Spleen (tissue), 7 donors: ENCODE measurements around the gene HMMR.
"Not testable (repeated sequence)": the region's sequence is repeated elsewhere in the genome, so short reads cannot be mapped to it uniquely, and the experiment has no call there.

ENCODE experiments used
- POLR2A ChIP-seq, 3 donors: fragments of 450-650 bp; IDR thresholded peaks; one replicate each; pipeline ENCODE4 v1.5.1; 2017; ENCODE audit warnings: antibody characterized with exemption in 3 of 3, mild to moderate bottlenecking in 1 of 3
- POLR2AphosphoS5 ChIP-seq, 3 donors: sonication (generic); formaldehyde crosslinking; IDR thresholded peaks; one replicate each; pipeline ENCODE4 v1.5.1; 2017; ENCODE audit warnings: antibody characterized with exemption in 3 of 3
- TF ChIP-seq, protein P1 (sequence below), 11 experiments: fragments of 200-600 bp in 7 of 11; fragments of 450-650 bp in 4 of 11; sonication (generic) in 4 of 11; IDR thresholded peaks in 8 of 11; conservative IDR thresholded peaks in 3 of 11; 1 replicate in 7 of 11; 2 replicates in 4 of 11; pipeline versions ENCODE4 v1.4.0 to v1.8.0; 2016 to 2021; ENCODE audit warnings: antibody characterized with exemption in 11 of 11, inconsistent platforms in 4 of 11, mild to moderate bottlenecking in 1 of 11
- donor health status: DM: no; HTN: no; CAD: no; lungs with moderate emphysema.
- donor health status: DM: no; HTN: no; CAD: no.
- donor health status: DM: no; HTN: no; CAD: no.

DNA sequence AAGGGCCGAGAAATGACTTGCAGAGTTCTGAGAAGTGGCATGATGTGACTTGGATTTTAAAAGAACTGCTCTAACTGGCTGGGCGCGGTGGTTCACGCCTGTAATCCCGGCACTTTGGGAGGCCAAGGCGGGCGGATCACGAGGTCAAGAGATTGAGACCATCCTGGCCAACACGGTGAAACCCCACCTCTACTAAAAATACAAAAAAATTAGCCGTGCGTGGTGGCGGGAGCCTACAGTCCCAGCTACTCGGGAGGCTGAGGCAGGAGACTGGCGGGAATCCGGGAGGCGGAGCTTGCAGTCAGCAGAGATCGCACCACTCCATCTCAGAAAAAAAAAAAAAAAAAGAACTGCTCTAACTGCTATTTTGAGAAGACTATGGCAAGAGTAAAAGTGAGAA is 5.0 kb upstream of the HMMR start:
- TF ChIP-seq, protein P1, sequence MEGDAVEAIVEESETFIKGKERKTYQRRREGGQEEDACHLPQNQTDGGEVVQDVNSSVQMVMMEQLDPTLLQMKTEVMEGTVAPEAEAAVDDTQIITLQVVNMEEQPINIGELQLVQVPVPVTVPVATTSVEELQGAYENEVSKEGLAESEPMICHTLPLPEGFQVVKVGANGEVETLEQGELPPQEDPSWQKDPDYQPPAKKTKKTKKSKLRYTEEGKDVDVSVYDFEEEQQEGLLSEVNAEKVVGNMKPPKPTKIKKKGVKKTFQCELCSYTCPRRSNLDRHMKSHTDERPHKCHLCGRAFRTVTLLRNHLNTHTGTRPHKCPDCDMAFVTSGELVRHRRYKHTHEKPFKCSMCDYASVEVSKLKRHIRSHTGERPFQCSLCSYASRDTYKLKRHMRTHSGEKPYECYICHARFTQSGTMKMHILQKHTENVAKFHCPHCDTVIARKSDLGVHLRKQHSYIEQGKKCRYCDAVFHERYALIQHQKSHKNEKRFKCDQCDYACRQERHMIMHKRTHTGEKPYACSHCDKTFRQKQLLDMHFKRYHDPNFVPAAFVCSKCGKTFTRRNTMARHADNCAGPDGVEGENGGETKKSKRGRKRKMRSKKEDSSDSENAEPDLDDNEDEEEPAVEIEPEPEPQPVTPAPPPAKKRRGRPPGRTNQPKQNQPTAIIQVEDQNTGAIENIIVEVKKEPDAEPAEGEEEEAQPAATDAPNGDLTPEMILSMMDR (IDR thresholded peaks at IDR 0.05 in 8 of 11, conservative IDR thresholded peaks at IDR 0.05 in 3 of 11), result not testable (repeated sequence)
- TF ChIP-seq POLR2A, POLR2AphosphoS5 (IDR thresholded peaks at IDR 0.05): not testable (repeated sequence)
